Epithelial cell of esophagus (primary cell): ENCODE data around the gene ATP8B4.
A peak's percentile ranks its signal among the peaks of the same experiment; 100 is the strongest.

Source experiments
- DNase-seq: peaks from one replicate; pipeline ENCODE4 v3.0.0; 2010; ENCODE audit warnings: low read depth
- H3K4me3 ChIP-seq: 2 replicates; pipeline ENCODE4 v1.5.1; 2011; ENCODE audit warnings: mild to moderate bottlenecking, low read length, control low read depth
- CTCF ChIP-seq: IDR thresholded peaks from 2 replicates; pipeline ENCODE4 v1.5.1; 2011; ENCODE audit warnings: low read depth, mild to moderate bottlenecking, low read length, control low read depth, inconsistent platforms; ENCODE audit not compliant: insufficient read depth; ENCODE audit errors: missing control alignments

ATP8B4 gene

GRCh38 chr15:49855917-49856637, 263.0 kb downstream of the ATP8B4 start:
- no peak for TF ChIP-seq CTCF
- peak; percentile 52 for DNase-seq

DNA sequence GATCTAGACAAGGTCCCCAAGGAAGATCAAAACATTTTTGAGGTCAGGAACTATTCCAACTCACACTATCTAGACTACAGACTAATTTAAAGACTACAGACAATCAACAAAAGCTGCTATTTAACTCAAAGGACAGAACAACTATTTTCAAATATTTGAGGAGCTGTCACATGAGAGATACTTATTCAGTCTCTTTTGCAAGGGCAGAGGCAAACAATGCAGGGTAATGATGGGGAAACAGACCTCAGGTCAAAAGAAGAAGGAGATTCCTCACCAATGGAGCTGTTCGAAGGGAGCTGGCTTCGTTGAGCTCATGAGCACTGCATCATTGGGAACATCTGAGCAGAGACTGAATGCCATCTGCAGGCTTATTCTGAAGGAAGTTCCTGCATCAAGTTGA, 266.3 kb downstream of the ATP8B4 start:
- no peak for DNase-seq
- H3K4me3 ChIP-seq: no peak overlapping the region
- no peak for TF ChIP-seq CTCF

More at GRCh38 chr15:49855917-49856637, 263.0 kb downstream of the ATP8B4 start:
- no peak overlapping the region for H3K4me3 ChIP-seq

DNA sequence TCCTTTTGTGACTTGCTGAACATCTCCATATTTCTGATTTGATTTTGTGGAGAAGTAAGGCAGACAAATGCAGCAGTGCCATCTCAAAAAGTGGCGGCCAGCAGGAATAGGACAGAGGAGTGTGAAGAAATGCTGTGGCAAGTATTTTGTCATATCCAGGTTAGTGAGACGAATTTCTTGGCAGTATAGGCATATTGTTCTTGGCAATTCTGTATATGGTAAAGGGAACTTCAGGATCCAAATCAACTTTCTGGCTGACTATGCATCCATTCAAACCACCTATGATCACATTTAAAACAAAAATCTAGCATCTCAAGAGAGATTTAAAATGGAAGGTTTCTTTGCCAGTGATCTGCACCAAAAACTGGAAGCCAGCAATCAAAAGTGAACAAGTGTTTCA, 270.2 kb downstream of the ATP8B4 start:
- TF ChIP-seq CTCF: no peak
- no peak overlapping the region for H3K4me3 ChIP-seq
- DNase-seq: no peak

GRCh38 chr15:49848282-49848724, 270.7 kb downstream of the ATP8B4 start:
- DNase-seq: peak; percentile 76

DNA sequence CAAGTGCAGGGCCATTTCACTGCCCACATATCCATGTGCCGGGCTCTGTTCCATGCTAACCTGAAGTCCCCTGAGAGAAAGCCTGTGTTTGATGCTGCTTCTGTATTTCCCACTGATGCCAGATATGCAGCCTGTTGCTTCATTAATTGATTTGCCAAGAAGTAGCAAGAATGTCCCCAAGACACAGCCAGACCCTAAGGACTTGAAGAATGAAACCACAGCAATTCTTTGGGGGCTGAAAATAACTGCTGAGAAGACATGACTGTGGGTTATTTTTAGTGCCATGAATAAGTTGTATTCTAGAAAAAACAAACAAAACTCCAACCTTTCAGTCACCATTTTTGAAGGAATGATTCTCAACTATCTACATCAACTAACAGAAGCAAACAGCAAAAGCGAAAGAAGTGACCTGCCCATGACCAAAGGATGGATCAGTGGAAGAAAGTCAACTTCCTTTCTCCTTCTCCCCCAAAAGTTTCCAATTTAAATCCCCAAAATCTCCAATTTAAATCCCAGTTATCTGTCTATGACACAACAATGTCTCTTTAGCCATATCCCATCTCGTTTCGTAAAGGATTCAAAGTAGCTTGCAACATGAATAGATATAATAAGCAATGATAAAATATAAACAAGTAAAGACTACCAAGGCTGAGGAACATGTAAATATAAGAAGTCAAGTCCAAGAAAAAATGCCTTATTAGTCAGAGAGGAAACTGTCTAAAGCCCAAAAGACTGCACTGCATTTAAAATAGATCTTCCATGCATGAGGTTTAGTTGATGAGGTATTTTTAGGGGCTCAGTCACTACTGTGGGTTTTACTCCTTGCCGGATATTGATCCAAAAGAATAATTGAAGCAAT, 271.4 kb downstream of the ATP8B4 start:
- no peak for DNase-seq
- no peak for TF ChIP-seq CTCF
- H3K4me3 ChIP-seq: no peak overlapping the region

More at GRCh38 chr15:49848282-49848724, 270.7 kb downstream of the ATP8B4 start:
- no peak for TF ChIP-seq CTCF
- H3K4me3 ChIP-seq: no peak overlapping the region

DNA sequence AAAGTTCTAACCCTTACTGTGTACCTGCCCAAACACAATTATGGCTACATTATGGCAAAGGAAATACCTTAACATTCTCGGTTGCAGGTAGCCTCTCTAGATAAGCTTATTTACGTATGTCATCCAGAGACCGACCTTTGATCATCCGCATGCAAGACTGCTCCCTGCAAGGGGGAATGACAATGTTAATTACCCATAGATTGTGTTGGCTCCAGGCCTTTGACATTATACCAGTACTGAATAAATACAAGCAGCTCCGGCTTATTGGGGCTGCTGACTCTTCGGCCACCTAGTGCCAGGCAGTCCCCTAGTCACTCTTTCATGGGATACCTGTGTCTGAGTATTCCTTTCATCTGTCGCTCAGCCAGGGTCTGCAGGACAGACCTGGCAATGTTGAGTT, 274.6 kb downstream of the ATP8B4 start:
- no peak for DNase-seq
- no peak for TF ChIP-seq CTCF
- H3K4me3 ChIP-seq: no peak overlapping the region

DNA sequence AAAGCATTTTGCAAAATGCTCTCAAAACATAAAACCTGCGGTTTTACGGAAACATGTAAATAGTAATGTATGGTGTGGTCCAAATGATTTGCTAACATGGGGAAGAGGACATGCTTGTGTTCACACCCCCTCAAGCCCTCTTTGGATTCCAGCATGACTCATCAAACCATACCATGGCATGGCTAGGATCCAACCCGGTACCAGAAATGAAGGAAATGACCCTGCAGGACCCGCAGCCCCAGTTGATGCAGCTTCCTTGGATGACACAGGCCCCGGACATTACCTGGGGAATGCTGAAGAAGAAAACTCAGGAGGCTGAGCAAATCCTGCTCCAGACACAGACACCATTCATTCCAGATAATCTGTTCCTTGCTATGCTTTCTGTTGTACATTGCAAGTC, 275.3 kb downstream of the ATP8B4 start:
- DNase-seq: peak; percentile 38
- no peak overlapping the region for H3K4me3 ChIP-seq
- TF ChIP-seq CTCF: no peak
